GM21367 (cell line): ENCODE measurements around the gene SYNGR2.

Experiments used
- ATAC-seq: cut with Tn5 transposase; IDR thresholded peaks from one replicate; pipeline ENCODE4 v1.9.1; 2021; ENCODE audit not compliant: unreplicated experiment

Gene SYNGR2, protein sequence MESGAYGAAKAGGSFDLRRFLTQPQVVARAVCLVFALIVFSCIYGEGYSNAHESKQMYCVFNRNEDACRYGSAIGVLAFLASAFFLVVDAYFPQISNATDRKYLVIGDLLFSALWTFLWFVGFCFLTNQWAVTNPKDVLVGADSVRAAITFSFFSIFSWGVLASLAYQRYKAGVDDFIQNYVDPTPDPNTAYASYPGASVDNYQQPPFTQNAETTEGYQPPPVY

GRCh38 chr17:78168242-78168902 lies at the start of gene SYNGR2:
TSS of gene SYNGR2 (plus strand) at chr17:78168581. CDS start at chr17:78168617, 36 bp downstream.
- ATAC-seq, result no peak

DNA sequence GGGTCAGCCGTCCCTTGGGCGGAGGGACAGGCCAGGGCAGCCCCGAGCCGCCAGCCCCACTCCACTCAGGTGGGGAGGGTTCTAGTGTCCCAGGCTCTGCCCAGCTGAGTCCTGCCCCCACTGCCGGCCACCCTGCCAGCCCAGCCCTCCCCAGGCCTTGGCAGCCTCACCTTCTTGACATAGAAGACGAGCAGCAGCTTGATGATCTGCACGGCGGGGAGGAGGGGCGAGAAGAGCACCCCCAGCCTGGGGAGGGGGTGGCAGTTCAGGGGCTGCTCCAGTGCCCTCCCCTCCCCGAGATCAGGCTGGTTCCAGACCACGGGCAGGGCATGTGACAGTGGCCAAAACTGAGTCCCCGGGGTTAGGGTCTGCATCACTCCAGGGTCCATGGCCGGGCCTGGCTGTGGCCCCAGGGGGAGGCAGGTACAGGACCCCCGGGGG lies 49.6 kb upstream of the SYNGR2 start:
- ATAC-seq, result no peak

DNA sequence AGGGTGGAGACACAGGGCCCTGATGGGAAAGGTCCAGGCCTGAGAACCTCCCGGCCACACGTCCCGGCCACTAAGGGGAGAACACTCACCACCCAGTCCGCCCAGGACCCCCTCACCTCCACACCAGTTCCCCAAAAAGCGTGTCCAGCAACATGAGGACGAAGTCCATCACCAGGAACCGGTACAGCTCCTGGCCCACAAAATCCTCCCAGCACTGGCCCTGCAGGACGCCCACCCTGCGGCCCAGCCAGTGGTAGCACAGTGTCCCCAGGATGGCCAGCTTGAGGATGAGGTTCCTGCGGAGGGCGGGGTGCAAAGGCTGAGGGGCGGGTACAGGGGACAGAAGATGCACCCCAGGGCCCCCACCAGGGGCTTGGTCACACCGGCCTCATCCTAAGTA lies 47.8 kb upstream of the SYNGR2 start:
- no peak for ATAC-seq

DNA sequence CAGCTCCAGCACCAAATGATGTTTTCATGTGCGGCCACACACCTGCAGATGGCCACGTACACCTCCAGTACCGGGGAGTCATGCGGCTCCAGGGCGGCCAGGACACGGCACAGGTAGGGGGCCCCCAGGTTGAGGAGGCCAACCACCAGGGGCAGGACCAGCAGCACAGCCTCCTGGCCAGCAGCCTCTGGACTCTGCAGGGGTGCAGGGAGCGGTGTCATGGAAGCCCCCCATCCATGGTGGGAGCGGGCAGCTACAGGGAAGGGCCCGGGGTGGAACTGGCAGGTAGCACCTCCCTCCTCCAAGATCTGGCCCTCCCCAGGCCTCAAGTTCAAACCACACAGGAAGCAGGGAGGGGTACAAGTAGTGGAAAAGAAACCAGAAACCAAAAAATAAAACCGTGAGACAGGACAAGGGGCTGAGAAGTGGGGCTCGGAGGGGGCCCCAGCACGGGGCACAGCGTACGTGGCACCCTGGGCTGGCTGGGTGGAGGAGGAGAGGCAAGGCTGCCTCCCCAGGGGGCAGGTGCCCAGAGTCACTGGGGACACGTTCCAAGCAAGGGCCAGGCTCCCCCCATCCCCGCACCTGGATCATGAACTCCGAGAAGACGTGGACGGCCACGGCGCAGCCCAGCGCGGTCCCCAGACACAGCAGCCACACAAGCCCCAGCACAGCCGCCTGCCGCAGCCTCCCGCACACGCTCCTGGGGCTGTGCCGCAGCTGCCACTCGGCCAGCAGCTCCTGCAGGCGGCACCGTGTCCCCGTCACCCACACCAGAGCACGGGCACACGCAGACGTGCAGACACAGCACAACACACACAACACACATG lies 47.2 kb upstream of the SYNGR2 start:
- ATAC-seq, result no peak

DNA sequence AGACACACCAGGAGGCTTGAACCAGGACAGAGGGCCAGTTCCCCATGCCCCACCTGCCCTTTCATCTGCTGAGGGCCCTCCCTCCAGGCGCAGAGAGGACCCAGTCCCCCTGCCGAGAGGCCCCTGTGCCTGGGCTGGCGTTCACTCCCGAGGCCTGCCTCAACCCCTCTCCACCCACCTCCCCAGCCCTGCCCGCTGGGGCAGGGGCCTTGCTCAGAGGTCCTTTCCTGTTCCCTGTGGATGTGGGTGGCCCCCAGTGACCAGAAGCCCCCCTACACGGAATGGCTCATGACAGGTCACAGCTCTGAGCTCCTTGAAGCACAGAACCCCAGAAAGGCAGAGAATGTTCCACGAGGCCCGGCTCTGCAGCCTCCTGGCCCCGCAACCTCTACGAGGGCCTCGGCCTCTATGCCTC lies 46.6 kb upstream of the SYNGR2 start:
- ATAC-seq, result no peak

- no peak for ATAC-seq
Observed at GRCh38 chr17:78122216-78122930, 46.0 kb upstream of the SYNGR2 start.

GRCh38 chr17:78122931-78123249 lies 45.5 kb upstream of the SYNGR2 start:
- no peak for ATAC-seq

DNA sequence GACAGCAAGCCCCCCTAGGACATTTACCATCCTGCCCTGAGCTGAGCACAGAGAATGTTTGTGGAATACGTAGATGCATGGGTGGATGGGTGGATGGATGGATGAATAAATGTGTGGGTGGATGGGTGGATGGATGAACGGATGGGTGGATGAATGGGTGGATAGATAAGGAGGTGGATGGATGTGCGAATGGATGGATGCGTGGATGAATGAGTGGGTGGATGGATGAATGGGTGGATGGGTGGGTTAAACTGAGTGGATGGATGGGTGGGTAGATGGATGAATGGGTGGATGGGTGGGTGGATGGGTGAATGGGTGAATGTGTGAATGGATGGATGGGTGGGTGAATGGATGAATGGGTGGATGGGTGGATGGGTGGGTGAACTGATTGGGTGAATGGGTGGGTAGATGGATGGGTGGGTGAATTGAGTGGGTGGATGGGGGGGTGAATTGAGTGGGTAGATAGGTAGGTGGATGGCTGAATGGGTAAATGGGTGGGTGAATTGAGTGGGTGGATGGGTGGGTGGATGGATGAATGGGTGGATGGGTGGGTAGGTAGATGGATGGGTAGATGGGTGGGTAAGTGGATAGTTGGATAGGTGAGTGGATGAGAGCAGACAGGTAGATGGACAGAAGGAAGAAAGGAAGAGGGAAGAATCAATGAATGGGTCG lies 45.0 kb upstream of the SYNGR2 start:
- no peak for ATAC-seq

GRCh38 chr17:78124081-78124835 lies 44.1 kb upstream of the SYNGR2 start:
- no peak for ATAC-seq

GRCh38 chr17:78124836-78125137 lies 43.6 kb upstream of the SYNGR2 start:
- ATAC-seq, result no peak

- no peak for ATAC-seq
Observed at GRCh38 chr17:78125138-78125913, 43.1 kb upstream of the SYNGR2 start.

DNA sequence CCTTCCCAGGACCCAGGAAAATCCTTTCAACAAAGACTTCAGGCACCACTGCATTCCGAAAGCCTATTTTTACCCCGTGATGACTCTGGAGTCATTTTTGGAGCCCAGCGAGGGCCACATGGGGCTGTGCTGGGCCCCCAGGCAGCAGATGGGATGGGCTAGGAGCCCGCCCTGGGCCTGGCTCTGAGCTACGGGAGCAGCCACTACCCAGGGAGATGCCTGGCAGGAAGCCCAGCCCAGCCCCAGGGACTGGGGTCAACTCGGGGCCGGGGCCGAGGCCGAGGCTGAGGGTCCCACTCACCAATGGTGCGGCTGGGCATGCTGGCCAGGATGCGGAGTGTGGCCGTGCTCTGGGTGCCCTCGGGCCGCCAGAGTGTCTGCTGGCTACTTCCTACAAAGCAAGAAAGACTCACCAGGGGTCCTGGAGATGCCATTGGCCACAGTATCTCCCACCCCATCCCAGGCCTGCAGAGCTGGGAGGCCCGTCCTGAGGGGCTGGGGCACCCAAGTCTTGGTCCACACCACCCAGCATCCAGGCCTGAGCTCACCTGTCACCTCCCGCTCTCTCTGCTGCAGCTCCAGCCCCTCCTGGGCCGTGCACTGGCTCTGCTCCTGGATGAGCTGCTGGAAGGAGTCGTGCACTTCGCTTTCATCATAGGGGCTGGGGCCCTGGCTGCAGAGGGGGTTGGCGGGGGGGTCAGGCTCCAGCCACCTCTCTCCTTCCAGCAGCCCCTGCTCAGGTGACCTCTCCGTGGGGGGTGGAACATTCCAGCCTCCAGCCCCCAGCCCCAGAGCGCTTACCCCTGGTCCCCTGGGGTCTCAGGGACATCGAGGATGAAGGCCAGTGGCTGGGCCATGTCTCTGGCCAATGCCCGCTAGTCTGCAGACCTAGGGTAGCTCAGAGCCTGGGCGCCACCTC lies 42.1 kb upstream of the SYNGR2 start:
- no peak for ATAC-seq

GRCh38 chr17:78126895-78127238 lies 41.5 kb upstream of the SYNGR2 start:
- no peak for ATAC-seq

DNA sequence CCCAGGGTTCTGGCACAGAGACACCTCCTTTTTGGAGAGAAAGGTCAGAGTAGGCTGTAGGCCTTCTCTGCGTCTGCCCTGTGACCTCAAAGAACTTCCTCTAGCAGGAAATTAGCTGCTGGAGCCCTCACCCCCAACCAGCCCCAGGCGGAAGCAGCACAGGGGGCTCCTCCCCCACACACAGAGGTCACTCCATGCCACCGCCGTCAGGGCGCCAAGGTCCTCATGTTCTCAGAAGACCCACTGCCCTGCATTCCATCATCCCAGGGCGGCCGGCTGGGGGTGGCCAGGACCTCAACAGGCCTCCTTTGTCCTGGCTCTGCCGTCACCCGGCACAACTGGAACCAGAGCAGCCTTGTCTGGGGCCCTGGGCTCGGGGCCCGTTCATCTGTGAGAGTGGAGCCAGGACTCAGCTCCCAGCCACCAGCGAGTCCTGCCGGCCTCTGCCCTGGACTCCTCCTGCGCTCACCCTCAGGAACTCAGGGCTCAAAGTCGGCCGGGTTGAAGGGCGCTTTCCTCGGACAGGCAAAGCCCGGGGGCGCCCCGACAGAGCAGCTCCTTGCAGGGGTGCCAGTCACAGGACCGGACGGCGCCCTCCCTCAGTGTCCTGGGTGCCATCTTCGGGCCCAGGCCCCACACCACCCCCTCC lies 41.0 kb upstream of the SYNGR2 start:
- ATAC-seq, result no peak

DNA sequence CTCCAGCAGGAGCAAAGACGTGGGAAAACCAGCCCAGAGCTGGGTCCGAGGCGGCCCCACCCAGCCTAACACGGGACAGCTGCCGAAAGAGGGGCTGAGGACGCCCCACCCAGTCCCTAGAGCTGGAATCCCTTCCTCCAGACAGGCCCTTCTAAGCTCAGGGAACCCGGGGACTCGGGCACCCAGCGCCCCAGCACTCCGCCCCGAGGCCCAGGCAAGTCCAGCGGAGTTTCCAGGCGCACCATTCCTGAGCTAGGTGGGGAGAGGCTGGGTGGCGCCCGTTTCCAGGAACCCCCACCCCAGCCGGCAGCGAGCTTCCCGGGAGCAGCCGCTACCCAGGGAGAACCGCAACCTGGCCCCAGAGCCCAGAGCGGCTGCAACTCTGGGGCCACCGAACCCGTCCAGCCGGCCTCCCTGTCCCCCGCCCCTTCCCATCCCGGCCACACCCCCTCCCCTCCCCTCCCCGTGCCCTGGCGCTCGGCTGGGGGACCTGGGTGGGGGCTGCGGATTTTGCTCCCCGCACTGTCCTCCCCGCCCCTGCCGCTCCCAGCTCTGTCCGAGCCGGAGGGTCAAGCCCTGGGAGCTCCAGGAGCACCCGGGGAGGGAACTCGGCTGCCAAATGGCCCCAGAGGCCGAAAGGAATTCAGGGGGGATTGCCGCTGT lies 40.4 kb upstream of the SYNGR2 start:
- no peak for ATAC-seq

GRCh38 chr17:78128551-78129350 lies 39.6 kb upstream of the SYNGR2 start, which contains the start of gene TMC6:
TSS of gene TMC6 (minus strand) at chr17:78128755. CDS start at chr17:78126832, 1,923 bp downstream.
- ATAC-seq, result no peak
